H9 (cell line): ENCODE results near the gene STK11IP. TPM values are rescaled to one million over a fixed set of nuclear protein-coding genes. Genes with fewer than 3 reads are reported as not detected.

Experiments
- DNase-seq: peaks from one replicate; pipeline ENCODE4 v3.0.0-alpha.2; 2017
- H2AFZ ChIP-seq: one replicate; pipeline ENCODE4 v1.6.1; 2013; ENCODE audit warnings: mild to moderate bottlenecking, low read length, control low read depth, moderate library complexity
- H2AK5ac ChIP-seq: 2 replicates; pipeline ENCODE4 v1.6.1; 2013; ENCODE audit warnings: low read length, control low read depth, mixed read lengths; ENCODE audit not compliant: insufficient read length
- H2BK120ac ChIP-seq: one replicate; pipeline ENCODE4 v1.6.1; 2013; ENCODE audit warnings: low read depth, mild to moderate bottlenecking, low read length, control low read depth, inconsistent platforms; ENCODE audit not compliant: poor library complexity, severe bottlenecking
- H2BK12ac ChIP-seq: 2 replicates; pipeline ENCODE4 v1.6.1; 2013; ENCODE audit warnings: low read length, control low read depth, mixed read lengths, low read depth; ENCODE audit not compliant: insufficient read length
- H2BK15ac ChIP-seq: 2 replicates; pipeline ENCODE4 v1.6.1; 2013; ENCODE audit warnings: low read depth, low read length, control low read depth
- H2BK20ac ChIP-seq: one replicate; pipeline ENCODE4 v1.6.1; 2013; ENCODE audit warnings: low read depth, mild to moderate bottlenecking, low read length, control low read depth, inconsistent platforms; ENCODE audit not compliant: poor library complexity, severe bottlenecking
- H2BK5ac ChIP-seq: 2 replicates; pipeline ENCODE4 v1.6.1; 2013; ENCODE audit warnings: low read length, control low read depth, mixed read lengths; ENCODE audit not compliant: insufficient read length
- H3K14ac ChIP-seq: 2 replicates; pipeline ENCODE4 v1.6.1; 2013; ENCODE audit warnings: low read length, control low read depth; ENCODE audit not compliant: insufficient read depth
- H3K18ac ChIP-seq: 2 replicates; pipeline ENCODE4 v1.6.1; 2013; ENCODE audit warnings: low read depth, mild to moderate bottlenecking, mixed read lengths, low read length, control low read depth; ENCODE audit not compliant: insufficient read length
- H3K23ac ChIP-seq: 2 replicates; pipeline ENCODE4 v1.6.1; 2013; ENCODE audit warnings: low read length, control low read depth, mixed read lengths, low read depth; ENCODE audit not compliant: insufficient read length
- H3K23me2 ChIP-seq: 2 replicates; pipeline ENCODE4 v1.6.1; 2013; ENCODE audit warnings: low read depth, mild to moderate bottlenecking, mixed read lengths, low read length, control low read depth; ENCODE audit not compliant: insufficient read length, poor library complexity, severe bottlenecking
- H3K27ac ChIP-seq: 2 replicates; pipeline ENCODE4 v1.5.1; 2013; ENCODE audit warnings: low read length, control low read depth, mixed read lengths, low read depth; ENCODE audit not compliant: insufficient read length
- H3K27me3 ChIP-seq: 2 replicates; pipeline ENCODE4 v1.6.1; 2013; ENCODE audit warnings: low read length, control low read depth, inconsistent platforms; ENCODE audit not compliant: insufficient read depth
- H3K4ac ChIP-seq: 2 replicates; pipeline ENCODE4 v1.6.1; 2013; ENCODE audit warnings: low read depth, mild to moderate bottlenecking, control low read depth, inconsistent platforms, low read length, moderate library complexity
- H3K4me1 ChIP-seq: 2 replicates; pipeline ENCODE4 v1.6.1; 2013; ENCODE audit warnings: low read length, control low read depth, inconsistent platforms; ENCODE audit not compliant: insufficient read depth
- H3K4me2 ChIP-seq: 2 replicates; pipeline ENCODE4 v1.6.1; 2013; ENCODE audit warnings: low read length, control low read depth, mixed read lengths; ENCODE audit not compliant: insufficient read length, insufficient read depth
- H3K56ac ChIP-seq: 2 replicates; pipeline ENCODE4 v1.6.1; 2013; ENCODE audit warnings: low read depth, mild to moderate bottlenecking, mixed read lengths, low read length, control low read depth; ENCODE audit not compliant: insufficient read length
- H3K79me1 ChIP-seq: 2 replicates; pipeline ENCODE4 v1.6.1; 2013; ENCODE audit warnings: low read depth, mild to moderate bottlenecking, moderate library complexity, low read length, control low read depth, inconsistent platforms; ENCODE audit not compliant: insufficient read depth, poor library complexity, severe bottlenecking
- H3K79me2 ChIP-seq: 2 replicates; pipeline ENCODE4 v1.6.1; 2013; ENCODE audit warnings: low read length, control low read depth, inconsistent platforms; ENCODE audit not compliant: insufficient read depth
- H3K9ac ChIP-seq: 2 replicates; pipeline ENCODE4 v1.6.1; 2013; ENCODE audit warnings: low read length, control low read depth, mixed read lengths; ENCODE audit not compliant: insufficient read length; ENCODE audit errors: extremely low read depth
- H3K9me3 ChIP-seq: one replicate; pipeline ENCODE4 v1.6.1; 2013; ENCODE audit warnings: low read depth, low read length, inconsistent platforms; ENCODE audit not compliant: control insufficient read depth
- H3T11ph ChIP-seq: one replicate; pipeline ENCODE4 v1.6.1; 2013; ENCODE audit warnings: mild to moderate bottlenecking, low read length, control low read depth, inconsistent platforms
- H4K20me1 ChIP-seq: one replicate; pipeline ENCODE4 v1.6.1; 2013; ENCODE audit not compliant: control insufficient read depth, insufficient read length, insufficient read depth
- H4K5ac ChIP-seq: 2 replicates; pipeline ENCODE4 v1.6.1; 2013; ENCODE audit warnings: low read depth, mild to moderate bottlenecking, mixed read lengths, low read length, control low read depth; ENCODE audit not compliant: insufficient read length
- H4K8ac ChIP-seq: replicated peaks from 2 replicates; pipeline ENCODE4 v1.6.1; 2013; ENCODE audit warnings: low read length, control low read depth, mixed read lengths, low read depth; ENCODE audit not compliant: insufficient read length
- H4K91ac ChIP-seq: 2 replicates; pipeline ENCODE4 v1.6.1; 2013; ENCODE audit warnings: low read depth, mild to moderate bottlenecking, moderate library complexity, mixed read lengths, low read length, control low read depth; ENCODE audit not compliant: insufficient read length
- H3K27ac Mint-ChIP-seq, 3 experiments: 2 replicates in 2 of 3; 3 replicates in 1 of 3; pipeline ENCODE4 v1.8.0; 2020 to 2021; ENCODE audit warnings: mixed read lengths in 3 of 3, mild to moderate bottlenecking in 1 of 3, moderate library complexity in 1 of 3
- H3K27me3 Mint-ChIP-seq: 2 replicates; pipeline ENCODE4 v1.8.0; 2021; ENCODE audit warnings: low read depth, mild to moderate bottlenecking, moderate library complexity, mixed read lengths
- H3K36me3 Mint-ChIP-seq, 3 experiments: 2 replicates in 2 of 3; 3 replicates in 1 of 3; pipeline ENCODE4 v1.8.0; 2020 to 2021; ENCODE audit warnings: low read depth in 3 of 3, mixed read lengths in 3 of 3; ENCODE audit not compliant: insufficient read depth in 1 of 3
- H3K4me1 Mint-ChIP-seq, 2 experiments: 2 replicates each; pipeline ENCODE4 v1.8.0; 2020; ENCODE audit warnings: mixed read lengths in 2 of 2
- H3K4me3 Mint-ChIP-seq, 2 experiments: 2 replicates in 1 of 2; 3 replicates in 1 of 2; pipeline ENCODE4 v1.8.0; 2020 to 2021; ENCODE audit warnings: mild to moderate bottlenecking in 2 of 2, mixed read lengths in 2 of 2, moderate library complexity in 1 of 2
- H3K9me3 Mint-ChIP-seq, 2 experiments: 2 replicates in 1 of 2; 3 replicates in 1 of 2; pipeline ENCODE4 v1.8.0; 2020; ENCODE audit warnings: mild to moderate bottlenecking in 2 of 2, mixed read lengths in 2 of 2, moderate library complexity in 1 of 2
- CTCF ChIP-seq: fragments of 200-600 bp; sonication (generic); conservative IDR thresholded peaks from 3 replicates; pipeline ENCODE4 v1.8.0; 2021; ENCODE audit warnings: antibody characterized with exemption, mild to moderate bottlenecking
- WGBS: extraction: QIAGEN DNeasy Blood & Tissue Kit; methylation state at CpG from one replicate; pipeline ENCODE4 v1.1.7; 2013; ENCODE audit warnings: missing lambda C conversion rate, low lambda C conversion rate, mixed read lengths; ENCODE audit not compliant: insufficient read length; ENCODE audit errors: extremely low coverage; 5-methylcytosine and 5-hydroxymethylcytosine counted together
- total RNA-seq: library from RNA; stranded (reverse); gene quantifications from 2 replicates; pipeline ENCODE4 v1.2.1, GENCODE V29; 2021

STK11IP gene
- total RNA-seq, 1 experiment from 2014 or later, result 31.1 TPM

- Histone ChIP-seq H3K4me1 (peaks cover 2% of the 10 kb centered on the region; the same call in 1 of the 2 replicates), H4K8ac (no peak overlapping the region), H3K9me3 (no peaks in the 10 kb centered on the region), H3K79me1 (no peaks in the 10 kb centered on the region), H3K56ac (no peak overlapping the region), H3K27ac (no peak overlapping the region), H3K23ac (no peak overlapping the region), H3K79me2 (no peaks in the 10 kb centered on the region), H4K20me1 (no peaks in the 10 kb centered on the region), H2BK5ac (no peak overlapping the region), H2BK12ac (no peak overlapping the region), H3K4me2 (peak overlapping the region; percentile 33), H3K23me2 (peaks cover 7% of the 10 kb centered on the region), H2BK15ac (no peak overlapping the region), H3K27me3 (no peaks in the 10 kb centered on the region; the same call in 1 of the 2 replicates), H4K5ac (no peak overlapping the region), H3K4ac (no peak overlapping the region), H3T11ph (no peak overlapping the region), H2AK5ac (no peak overlapping the region), H3K18ac (no peak overlapping the region), H2BK20ac (no peak overlapping the region), H2AFZ (no peak overlapping the region), H3K14ac (peak overlapping the region; percentile 37), H3K9ac (peak overlapping the region; percentile 39), H4K91ac (no peak overlapping the region), H2BK120ac (no peak overlapping the region)
- peak overlapping the region; percentile 69 to 83 for H3K4me3 Mint-ChIP-seq
- no peaks in the 10 kb centered on the region; a peak in 1 of 5 replicates for H3K9me3 Mint-ChIP-seq
- WGBS, result no CpG with 5 or more reads among the region's 95 CpGs
- no peak overlapping the region for H3K27ac Mint-ChIP-seq
- no peak for TF ChIP-seq CTCF
- H3K36me3 Mint-ChIP-seq, result peaks cover 32 to 40% (median 40%) of the 10 kb centered on the region in 3 experiments
- H3K27me3 Mint-ChIP-seq, result peaks cover 15% of the 10 kb centered on the region
- H3K4me1 Mint-ChIP-seq, result peaks cover 43 to 54% of the 10 kb centered on the region in 2 experiments
- no peak for DNase-seq
Observed at GRCh38 chr2:219570194-219570923, 27.3 kb upstream of the STK11IP start.
